ENCODE data around the gene GTF2A2.
A peak's percentile ranks its signal among the peaks of the same experiment; 100 is the strongest.
"Not testable (repeated sequence)": the region's sequence is repeated elsewhere in the genome, so short reads cannot be mapped to it uniquely, and the experiment has no call there.

Gene GTF2A2

DNA sequence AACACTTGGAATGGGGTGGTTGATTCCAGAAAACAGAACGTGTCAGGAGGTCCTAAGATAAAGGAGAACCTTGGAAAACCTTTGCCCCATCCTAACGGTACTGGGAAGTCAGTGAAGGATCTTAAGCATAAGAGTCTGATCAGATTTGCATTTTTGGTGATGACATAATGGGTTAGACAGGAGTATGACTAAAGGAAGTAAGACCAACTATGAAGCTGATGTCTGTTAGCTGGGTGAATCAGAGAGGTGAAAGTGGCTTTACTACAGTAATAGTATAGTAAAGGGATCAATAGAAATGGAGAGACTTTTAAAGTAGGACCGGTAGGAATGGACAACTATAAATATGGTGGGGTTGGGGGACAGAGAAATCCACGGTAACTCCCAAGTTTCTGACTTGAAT lies 12.6 kb downstream of the GTF2A2 start:
- no peak for DNase-seq (ENCODE audit: low read depth, low spot score)
- CTCF ChIA-PET, result interaction anchor here (0.7 to 7.6 kb wide), 6 partner anchors 9 to 116 kb away, joined by 3 to 71 read pairs (median 3); no protein-coding TSS in a partner anchor
- no peak overlapping the region for H3K4me3 ChIP-seq (ENCODE audit: low read depth, low read length)
- POLR2A ChIA-PET, result no interaction called here
- TF ChIP-seq, protein P1, sequence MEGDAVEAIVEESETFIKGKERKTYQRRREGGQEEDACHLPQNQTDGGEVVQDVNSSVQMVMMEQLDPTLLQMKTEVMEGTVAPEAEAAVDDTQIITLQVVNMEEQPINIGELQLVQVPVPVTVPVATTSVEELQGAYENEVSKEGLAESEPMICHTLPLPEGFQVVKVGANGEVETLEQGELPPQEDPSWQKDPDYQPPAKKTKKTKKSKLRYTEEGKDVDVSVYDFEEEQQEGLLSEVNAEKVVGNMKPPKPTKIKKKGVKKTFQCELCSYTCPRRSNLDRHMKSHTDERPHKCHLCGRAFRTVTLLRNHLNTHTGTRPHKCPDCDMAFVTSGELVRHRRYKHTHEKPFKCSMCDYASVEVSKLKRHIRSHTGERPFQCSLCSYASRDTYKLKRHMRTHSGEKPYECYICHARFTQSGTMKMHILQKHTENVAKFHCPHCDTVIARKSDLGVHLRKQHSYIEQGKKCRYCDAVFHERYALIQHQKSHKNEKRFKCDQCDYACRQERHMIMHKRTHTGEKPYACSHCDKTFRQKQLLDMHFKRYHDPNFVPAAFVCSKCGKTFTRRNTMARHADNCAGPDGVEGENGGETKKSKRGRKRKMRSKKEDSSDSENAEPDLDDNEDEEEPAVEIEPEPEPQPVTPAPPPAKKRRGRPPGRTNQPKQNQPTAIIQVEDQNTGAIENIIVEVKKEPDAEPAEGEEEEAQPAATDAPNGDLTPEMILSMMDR (IDR thresholded peaks at IDR 0.05; ENCODE audit: insufficient read depth, low read length, missing control alignments), result no peak

DNA sequence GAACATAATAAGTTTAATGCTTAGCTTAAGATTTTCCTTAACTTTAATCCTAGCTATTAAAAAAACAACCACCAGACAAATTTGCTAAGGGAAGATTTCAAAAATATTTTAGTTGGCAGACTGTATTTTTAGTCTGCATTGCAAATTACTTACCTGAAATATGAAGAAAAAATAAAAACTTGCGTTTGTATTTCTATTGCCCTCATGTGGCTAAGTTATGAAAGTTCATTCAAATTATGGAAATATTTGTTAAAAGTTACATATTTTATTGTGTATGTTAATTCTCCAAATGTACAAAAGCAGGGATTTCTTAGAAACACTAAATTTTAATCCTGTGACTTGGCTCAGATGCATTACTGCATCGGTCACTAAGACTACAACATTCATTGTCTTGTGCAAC lies 15.0 kb downstream of the GTF2A2 start:
- POLR2A ChIA-PET, result no interaction called here
- CTCF ChIA-PET, result interaction anchor here (0.7 to 7.6 kb wide), 8 partner anchors 9 to 1173 kb away, joined by 3 to 71 read pairs (median 8); partner anchors contain the start of gene GCNT3
- TF ChIP-seq, protein P1 (IDR thresholded peaks at IDR 0.05; ENCODE audit: insufficient read depth, low read length, missing control alignments), result no peak
- DNase-seq (ENCODE audit: low read depth, low spot score), result no peak
- H3K4me3 ChIP-seq (ENCODE audit: low read depth, low read length), result no peak overlapping the region

DNA sequence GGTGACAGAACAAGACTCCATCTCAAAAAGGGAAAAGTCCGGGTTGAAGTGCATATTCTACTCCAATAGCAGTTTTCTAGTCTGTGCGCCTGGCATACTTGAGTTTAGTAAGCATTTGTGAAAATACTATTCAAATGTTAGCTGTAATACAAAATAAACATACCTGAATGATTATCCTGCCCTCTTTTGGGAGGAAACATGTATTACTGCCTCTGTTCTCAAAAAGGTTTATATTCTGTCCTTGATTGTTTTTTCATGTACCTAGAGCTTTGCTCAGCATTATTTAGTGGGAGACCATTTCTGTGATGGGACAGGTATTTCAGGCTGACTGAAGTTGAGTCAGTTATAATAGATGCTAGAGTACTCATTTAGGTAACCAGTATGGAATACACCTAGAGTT lies 19.8 kb downstream of the GTF2A2 start:
- H3K4me3 ChIP-seq (ENCODE audit: low read depth, low read length); POLR2A ChIA-PET; DNase-seq (ENCODE audit: low read depth, low spot score): not testable (repeated sequence)
- CTCF ChIA-PET, result interaction anchor here (1.1 to 2.8 kb wide), 2 partner anchors 104 to 108 kb away, joined by 3 to 10 read pairs; no protein-coding TSS in a partner anchor

DNA sequence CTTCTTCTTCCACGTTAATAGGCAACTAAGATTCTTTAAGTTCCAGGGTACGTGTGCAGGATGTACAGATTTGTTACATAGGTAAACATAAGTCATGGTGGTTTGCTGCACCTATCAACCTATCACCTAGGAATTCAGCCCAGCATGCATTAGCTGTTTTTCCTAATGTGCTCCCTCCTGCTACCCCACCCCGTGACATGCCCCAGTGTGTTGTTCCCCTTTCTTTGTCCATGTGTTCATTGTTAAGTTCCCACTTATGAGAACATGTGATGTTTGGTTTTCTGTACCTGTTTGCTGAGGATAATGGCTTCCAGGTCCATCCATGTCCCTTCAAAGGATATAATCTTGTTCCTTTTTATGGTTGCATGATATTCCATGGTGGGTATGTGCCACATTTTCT lies 21.1 kb downstream of the GTF2A2 start:
- CTCF ChIA-PET, result interaction anchor here (1.4 to 1.5 kb wide), 2 partner anchors 13 to 107 kb away, joined by 6 to 7 read pairs; no protein-coding TSS in a partner anchor
- POLR2A ChIA-PET, result no interaction called here
- H3K4me3 ChIP-seq (ENCODE audit: low read depth, low read length), result no peak overlapping the region
- TF ChIP-seq, protein P1 (IDR thresholded peaks at IDR 0.05; ENCODE audit: insufficient read depth, low read length, missing control alignments), result no peak
- DNase-seq (ENCODE audit: low read depth, low spot score), result no peak

DNA sequence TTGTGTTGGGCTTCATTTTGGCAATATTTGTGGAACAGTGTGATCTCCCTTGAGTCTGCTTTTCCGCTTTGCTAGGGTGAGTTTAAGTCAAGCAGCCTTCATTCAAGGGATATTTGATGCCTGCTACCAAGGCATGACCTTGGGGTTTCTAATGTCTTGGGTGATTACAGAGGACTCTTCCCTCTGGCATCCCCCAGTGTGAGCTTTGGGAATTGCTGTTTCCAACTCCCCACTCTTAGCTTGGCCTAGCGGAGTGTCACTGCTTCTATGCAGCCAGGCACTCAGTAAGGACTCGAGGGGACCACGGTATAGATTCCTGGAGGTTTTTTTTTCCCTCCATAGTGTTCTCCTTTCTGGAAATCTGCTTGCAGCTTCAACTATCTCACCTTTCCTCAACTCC lies 24.6 kb downstream of the GTF2A2 start:
- POLR2A ChIA-PET, result no interaction called here
- CTCF ChIA-PET, result interaction anchor here (0.9 to 4.1 kb wide), 6 partner anchors 9 to 104 kb away, joined by 3 to 38 read pairs (median 10); no protein-coding TSS in a partner anchor
- TF ChIP-seq, protein P1 (IDR thresholded peaks at IDR 0.05; ENCODE audit: insufficient read depth, low read length, missing control alignments), result peak; percentile 23
- H3K4me3 ChIP-seq (ENCODE audit: low read depth, low read length), result no peak overlapping the region
- no peak for DNase-seq (ENCODE audit: low read depth, low spot score)

DNA sequence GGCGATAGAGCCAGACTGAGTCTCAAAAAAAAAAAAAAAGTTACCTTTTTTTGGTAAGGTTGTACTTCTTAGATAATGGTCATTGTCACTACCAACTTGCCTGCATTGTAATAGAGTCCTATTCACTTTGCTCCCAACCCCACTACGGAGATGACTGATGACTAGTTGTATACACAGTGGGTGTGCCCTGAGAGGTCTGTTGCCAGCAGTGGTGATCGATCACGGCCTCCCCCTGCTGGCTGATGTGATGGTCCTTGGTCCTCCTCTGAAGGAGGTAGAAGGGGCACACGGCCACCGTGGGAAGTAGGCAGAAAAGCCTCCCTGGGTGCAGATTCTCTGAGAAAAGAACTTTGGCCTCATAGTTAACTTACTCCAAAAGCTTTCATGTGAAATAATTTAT lies 35.0 kb downstream of the GTF2A2 start:
- no peak overlapping the region for H3K4me3 ChIP-seq (ENCODE audit: low read depth, low read length)
- ChIA-PET POLR2A (no interaction called here), CTCF (interaction anchor here (1.1 to 2.1 kb wide), 4 partner anchors 10 to 89 kb away, joined by 3 to 7 read pairs (median 6); partner anchors contain the start of gene GCNT3)
- no peak for DNase-seq (ENCODE audit: low read depth, low spot score)
- TF ChIP-seq, protein P1 (IDR thresholded peaks at IDR 0.05; ENCODE audit: insufficient read depth, low read length, missing control alignments), result peak; percentile 49

DNA sequence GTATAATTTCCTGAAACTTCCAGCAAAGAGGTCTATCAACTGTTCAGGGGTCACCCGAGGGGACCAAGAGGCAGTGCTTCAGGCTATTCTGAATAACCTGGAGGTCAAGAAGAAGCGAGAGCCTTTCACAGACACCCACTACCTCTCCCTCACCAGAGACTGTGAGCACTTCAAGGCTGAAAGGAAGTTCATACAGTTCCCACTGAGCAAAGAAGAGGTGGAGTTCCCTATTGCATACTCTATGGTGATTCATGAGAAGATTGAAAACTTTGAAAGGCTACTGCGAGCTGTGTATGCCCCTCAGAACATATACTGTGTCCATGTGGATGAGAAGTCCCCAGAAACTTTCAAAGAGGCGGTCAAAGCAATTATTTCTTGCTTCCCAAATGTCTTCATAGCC lies 38.9 kb downstream of the GTF2A2 start:
- H3K4me3 ChIP-seq (ENCODE audit: low read depth, low read length), result no peak overlapping the region
- no peak for DNase-seq (ENCODE audit: low read depth, low spot score)
- TF ChIP-seq, protein P1 (IDR thresholded peaks at IDR 0.05; ENCODE audit: insufficient read depth, low read length, missing control alignments), result no peak
- ChIA-PET CTCF (interaction anchor here (0.6 kb wide), 1 partner anchor 12 kb away, joined by 3 read pairs; no protein-coding TSS in a partner anchor), POLR2A (no interaction called here)
